HG03108 (cell line): ENCODE data around the gene TAS1R3.

Source experiments
- ATAC-seq: cut with Tn5 transposase; IDR thresholded peaks from one replicate; pipeline ENCODE4 v1.9.1; 2021; ENCODE audit warnings: moderate library complexity; ENCODE audit not compliant: unreplicated experiment

TAS1R3 gene

DNA sequence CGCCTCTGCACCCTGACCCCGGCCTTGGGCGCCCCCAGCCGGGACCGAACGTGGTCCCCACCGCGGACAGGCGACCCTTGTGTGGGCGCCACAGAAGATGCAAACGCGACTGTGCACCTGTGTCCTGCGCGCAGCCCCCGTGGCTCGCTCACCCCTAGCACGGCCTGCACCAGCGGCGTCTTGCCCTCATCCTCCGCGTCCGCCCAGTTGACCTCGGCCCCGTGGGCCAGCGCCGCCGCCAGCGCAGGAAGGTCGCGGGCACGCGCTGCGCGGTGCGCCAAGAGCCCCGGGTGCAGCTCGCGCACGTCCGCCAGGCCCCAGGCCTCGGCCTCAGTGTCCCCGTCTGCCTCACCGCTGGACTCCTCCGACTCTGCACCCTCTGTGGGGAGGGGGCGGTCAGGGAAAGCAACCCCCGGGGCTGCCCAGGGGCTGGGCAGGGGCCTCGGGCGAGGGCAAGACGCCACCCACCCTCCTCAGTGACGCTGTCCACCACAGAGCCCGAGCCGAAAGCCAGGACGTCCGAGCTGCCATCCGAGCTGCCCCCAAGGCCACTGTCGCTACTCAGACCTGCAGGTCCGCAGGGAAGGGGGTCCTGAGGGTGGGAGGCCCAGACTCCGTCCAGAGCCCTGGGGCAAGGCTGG lies 36.7 kb upstream of the TAS1R3 start:
- ATAC-seq, result no peak

DNA sequence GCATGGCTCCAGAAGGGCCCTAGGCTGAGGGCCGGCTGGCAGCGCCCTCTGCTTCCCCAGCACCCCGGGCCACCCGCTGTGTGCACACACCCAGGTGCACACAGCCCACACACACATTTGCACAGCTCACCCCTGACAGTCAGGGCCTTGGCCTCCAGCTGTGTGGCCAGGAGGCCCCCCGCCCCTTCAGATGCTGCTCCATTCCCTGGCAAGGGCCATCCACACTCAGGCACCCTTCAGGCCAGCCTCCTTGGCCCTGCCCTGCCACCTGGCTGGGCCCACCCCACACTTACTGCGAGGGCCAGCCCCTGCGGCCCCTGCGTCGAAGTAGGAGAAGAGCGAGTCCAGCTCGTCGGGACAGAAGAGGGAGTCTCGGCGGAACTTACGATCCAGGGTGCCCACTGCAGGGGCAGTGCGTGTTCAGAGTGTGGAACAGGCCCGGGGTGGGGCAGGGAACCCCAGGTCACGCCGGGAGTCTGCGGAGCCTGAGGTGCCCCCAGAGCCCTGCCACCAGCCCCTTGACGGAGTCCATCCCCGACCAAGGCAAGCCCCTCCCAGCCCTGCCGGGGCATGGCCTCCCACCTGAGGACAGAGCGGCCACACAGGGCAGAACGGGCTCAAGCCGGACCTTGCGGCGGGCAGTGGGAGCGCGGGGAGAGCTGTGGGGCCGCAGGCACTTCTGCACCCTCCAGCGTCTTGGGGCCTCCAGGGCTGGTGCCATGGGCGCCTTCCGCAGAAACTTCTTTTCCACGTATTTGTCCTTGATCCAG lies 35.7 kb upstream of the TAS1R3 start:
- no peak for ATAC-seq

GRCh38 chr1:1296070-1297061 lies 34.7 kb upstream of the TAS1R3 start:
- no peak for ATAC-seq

DNA sequence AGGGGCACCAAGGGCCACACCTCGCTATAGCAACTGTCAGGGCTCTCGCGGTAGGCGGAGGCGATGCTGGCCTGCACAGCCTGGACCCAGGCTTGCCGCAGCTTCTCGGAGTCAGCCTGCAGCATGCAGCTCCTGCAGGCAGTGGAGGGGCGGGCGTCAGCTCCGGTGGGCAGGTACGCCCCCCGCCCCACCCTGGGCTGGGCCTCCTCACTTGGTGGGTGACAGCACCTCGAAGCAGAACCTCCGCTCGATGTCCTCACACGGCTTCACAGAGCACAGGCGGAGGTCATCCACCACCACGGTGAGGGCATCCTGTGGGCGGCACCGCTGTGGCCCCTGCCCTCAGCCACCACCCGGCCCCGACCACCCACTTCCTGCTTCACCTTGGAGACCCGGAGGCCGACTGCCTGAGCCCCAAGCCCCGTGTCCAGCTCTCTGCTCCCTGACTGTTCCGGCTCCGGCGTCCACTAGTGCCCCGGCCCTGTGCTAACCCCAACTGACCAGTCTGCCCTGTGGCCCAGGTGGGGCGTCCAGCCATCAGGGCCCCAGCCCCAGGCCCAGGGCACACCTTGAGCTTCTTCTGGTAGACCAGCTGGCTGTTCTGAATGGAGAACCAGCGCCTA lies 33.2 kb upstream of the TAS1R3 start:
- ATAC-seq, result no peak

DNA sequence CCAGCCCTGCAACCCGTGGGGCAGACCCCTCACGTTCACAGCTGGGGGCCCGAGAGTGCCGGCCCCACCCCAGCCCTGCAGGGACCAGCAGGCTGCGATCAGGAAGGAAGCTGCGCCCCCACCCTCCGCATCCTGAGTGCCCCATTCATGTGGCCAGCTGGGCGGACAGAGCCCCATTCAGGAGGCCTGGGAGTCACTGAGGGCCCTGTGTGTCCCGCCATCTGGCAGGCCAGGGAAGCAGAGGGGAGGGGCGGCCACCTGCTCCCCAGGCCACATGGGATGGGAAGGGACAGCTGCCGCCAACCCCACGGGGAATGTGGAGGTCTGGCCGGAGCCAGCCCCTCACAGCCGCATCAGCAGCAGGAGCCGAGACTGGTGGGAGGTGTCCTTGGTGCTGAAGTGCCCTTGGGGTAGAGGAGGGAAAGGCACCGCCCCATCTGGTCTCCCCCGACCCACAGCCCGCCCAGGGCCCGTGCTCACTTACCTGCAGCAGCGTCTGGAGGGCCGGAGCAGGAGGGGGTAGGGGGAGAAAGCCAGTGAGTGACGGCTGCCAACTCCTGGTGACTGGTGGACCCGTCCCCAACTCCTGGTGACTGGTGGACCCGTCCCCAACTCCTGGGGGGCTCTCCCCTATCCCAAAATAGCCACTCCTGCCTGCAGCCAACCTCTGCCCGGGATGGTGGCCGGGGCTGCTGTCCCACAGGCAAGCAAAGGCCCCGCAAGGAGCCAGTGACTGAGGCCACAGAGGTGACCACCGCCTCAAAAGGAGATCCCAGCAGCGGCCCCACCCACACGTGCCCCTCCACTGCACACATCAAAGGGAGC lies 32.0 kb upstream of the TAS1R3 start:
- no peak for ATAC-seq

GRCh38 chr1:1299686-1300351 lies 31.3 kb upstream of the TAS1R3 start:
- ATAC-seq, result no peak

GRCh38 chr1:1300352-1300739 lies 30.7 kb upstream of the TAS1R3 start:
- no peak for ATAC-seq

DNA sequence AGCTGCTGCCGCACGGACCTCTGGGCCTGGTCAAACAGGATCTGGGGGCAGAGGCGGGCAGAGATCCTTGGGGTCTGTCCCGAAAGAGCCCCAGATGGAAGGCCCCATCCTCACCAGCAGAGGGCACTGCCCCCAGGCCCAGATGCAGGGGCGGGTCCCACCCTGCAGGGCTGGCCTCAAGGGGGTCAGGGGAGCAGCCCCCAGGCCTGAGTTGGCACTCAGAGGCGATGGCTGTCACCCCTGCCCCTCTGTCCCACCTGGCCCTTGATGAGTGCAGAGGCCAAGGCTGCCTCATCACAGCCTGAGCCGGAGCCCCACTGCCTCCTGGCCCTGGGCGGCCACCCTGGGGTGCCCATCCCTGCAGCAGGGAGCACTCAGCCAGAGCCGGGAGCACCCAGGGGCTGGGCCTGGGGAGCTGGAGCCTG lies 29.1 kb upstream of the TAS1R3 start:
- ATAC-seq, result no peak

DNA sequence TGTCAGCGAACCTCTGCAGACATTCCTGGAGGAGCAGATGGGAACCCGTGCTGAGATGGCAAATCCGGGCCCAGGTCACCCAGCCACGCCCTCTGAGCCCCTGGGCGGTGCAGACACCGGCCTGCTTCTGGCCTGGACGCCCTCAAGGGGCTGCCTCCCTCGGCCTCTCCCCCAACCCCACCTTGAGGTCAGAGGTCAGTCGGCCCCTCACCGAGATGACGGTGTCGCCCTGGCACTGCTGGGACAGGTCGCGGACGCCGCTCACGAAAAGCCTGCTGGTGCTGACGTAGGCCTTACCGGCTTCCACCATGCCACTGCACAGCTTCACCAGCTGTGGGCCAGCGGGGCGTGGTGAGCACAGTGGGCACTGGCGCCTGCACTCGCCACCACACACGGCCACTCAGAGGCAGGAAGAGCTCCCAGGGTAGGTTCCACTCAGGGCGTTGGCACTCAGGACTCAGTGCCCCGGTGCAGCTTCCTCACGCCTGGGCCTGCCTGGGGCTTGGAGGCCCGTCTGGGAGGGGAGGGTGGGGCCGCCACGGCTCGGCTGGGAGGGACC lies 28.1 kb upstream of the TAS1R3 start:
- no peak for ATAC-seq

- ATAC-seq, result no peak
These were observed 27.3 kb upstream of the TAS1R3 start for GRCh38 chr1:1303736-1304135.

DNA sequence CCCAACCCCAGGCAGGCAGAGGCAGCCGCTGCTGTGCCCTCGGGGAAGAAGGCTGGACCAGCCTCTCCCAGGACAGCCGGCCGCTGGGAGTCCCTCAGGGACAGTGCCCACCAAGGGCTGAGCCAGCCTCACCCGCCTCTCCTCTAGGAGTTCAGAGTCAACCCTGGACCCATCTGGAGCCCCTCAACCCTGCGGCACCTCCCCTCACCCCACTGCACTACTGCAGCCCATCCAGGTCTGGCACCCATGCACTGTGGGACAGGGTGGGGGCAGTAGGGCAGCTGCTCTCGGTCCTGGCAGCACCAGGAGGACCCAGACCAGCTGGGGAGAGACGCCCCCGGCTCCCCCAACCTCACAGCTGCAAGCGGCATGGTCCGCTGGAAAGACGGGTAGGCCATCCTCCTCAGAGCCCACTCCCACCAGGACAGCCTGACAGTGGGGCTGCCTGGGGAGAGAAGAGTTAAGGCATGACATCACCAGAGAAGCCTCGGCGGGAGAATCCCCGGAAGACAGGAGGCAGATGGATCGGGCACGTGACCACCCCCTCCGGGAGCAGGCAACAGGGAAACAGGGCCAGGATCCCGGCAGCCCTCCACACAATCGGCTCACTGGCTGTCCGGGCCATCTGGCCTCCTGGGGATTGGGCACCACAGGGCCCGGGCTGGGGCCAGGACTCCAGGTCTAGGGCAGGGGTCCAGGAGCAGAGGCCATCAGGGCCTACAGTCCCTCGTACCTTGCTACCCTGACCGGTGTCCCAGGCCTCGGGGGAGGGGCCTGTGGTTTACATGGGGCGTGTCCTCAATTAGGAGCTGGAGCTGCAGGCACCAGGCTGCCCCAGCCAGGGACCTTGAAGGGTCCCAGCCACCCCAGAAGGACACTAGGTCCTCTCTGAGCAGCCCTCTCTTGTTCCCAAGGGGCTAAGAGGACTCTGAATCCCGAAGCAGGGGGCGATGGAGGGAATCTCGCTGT lies 26.5 kb upstream of the TAS1R3 start:
- no peak for ATAC-seq

GRCh38 chr1:1305300-1306069 lies 25.6 kb upstream of the TAS1R3 start:
- ATAC-seq, result no peak

GRCh38 chr1:1306070-1306660 lies 24.9 kb upstream of the TAS1R3 start:
- ATAC-seq, result no peak

DNA sequence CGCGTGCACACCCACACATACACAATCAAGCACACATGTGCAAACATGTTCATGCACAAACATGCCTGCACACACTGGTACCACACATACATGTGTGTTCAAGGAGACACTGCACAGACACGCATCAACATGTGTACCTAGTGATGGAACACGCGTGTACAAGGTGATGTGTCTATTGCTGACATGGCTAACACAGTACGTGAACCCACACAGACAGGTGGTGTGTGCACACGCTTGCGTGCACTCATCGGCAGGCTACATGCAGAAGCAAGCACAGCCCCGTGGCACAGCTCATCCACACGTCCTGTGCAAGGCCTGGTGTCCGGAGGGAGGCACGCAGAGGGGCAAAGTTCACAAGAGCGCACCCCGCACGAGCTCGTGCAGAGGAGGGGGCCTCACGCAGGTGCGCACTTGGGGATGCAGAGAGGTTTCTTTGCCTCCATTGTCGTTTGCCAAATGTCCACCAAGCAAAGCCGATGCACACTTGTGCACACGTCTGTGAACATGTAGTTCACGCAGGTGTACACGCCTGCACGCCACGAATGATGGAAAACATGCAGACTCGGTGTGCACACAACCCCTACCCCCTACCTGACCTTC lies 24.3 kb upstream of the TAS1R3 start:
- no peak for ATAC-seq

- peak; percentile 1 for ATAC-seq
These were observed 23.7 kb upstream of the TAS1R3 start for GRCh38 chr1:1307261-1307922.
